Astrocyte (in vitro differentiated cells and primary cell): ENCODE measurements around the gene UBALD2. TPM values are rescaled to one million over a fixed set of nuclear protein-coding genes. Genes with fewer than 3 reads are reported as not detected.
"Not testable (repeated sequence)": the region's sequence is repeated elsewhere in the genome, so short reads cannot be mapped to it uniquely, and the experiment has no call there.

ENCODE experiments used
- DNase-seq: peaks from one replicate; pipeline ENCODE4 v3.0.0-alpha.2; 2010; ENCODE audit warnings: low read depth
- FAIRE-seq: peaks from 2 replicates; lab custom pipeline; 2011; peaks lifted over from hg19 to GRCh38; lab: Jason Lieb, UNC
- H2AFZ ChIP-seq: 2 replicates; pipeline ENCODE4 v1.6.0; 2012; ENCODE audit warnings: low read depth, low read length, inconsistent platforms
- H3K27ac ChIP-seq: 2 replicates; pipeline ENCODE4 v1.5.1; 2011; ENCODE audit warnings: low read depth, low read length, inconsistent platforms
- H3K27me3 ChIP-seq: 2 replicates; pipeline ENCODE4 v1.6.0; 2011; ENCODE audit warnings: low read length, inconsistent platforms; ENCODE audit not compliant: insufficient read depth
- H3K36me3 ChIP-seq: 2 replicates; pipeline ENCODE4 v1.5.1; 2011; ENCODE audit warnings: low read length, inconsistent platforms; ENCODE audit not compliant: insufficient read depth
- H3K4me1 ChIP-seq: 2 replicates; pipeline ENCODE4 v1.5.1; 2011; ENCODE audit warnings: low read length, inconsistent platforms; ENCODE audit not compliant: insufficient read depth
- H3K4me2 ChIP-seq: 2 replicates; pipeline ENCODE4 v1.6.0; 2012; ENCODE audit warnings: low read length, inconsistent platforms
- H3K4me3 ChIP-seq: 2 replicates; pipeline ENCODE4 v1.5.1; 2011; ENCODE audit warnings: low read depth, mild to moderate bottlenecking, low read length, inconsistent platforms; ENCODE audit not compliant: insufficient read depth
- H3K79me2 ChIP-seq: 2 replicates; pipeline ENCODE4 v1.6.0; 2012; ENCODE audit warnings: mild to moderate bottlenecking, low read length, inconsistent platforms; ENCODE audit not compliant: insufficient read depth
- H3K9ac ChIP-seq: 2 replicates; pipeline ENCODE4 v1.6.0; 2012; ENCODE audit warnings: mild to moderate bottlenecking, low read length, inconsistent platforms
- H3K9me3 ChIP-seq: 2 replicates; pipeline ENCODE4 v1.5.1; 2012; ENCODE audit warnings: low read depth, mild to moderate bottlenecking, low read length, inconsistent platforms; ENCODE audit not compliant: insufficient read depth
- H4K20me1 ChIP-seq: 2 replicates; pipeline ENCODE4 v1.6.0; 2012; ENCODE audit warnings: low read length, inconsistent platforms; ENCODE audit not compliant: insufficient read depth
- H3K27ac Mint-ChIP-seq: one replicate; pipeline ENCODE4 v1.8.0; 2021; ENCODE audit warnings: mild to moderate bottlenecking, mixed read lengths; ENCODE audit not compliant: unreplicated experiment
- H3K27me3 Mint-ChIP-seq: one replicate; pipeline ENCODE4 v1.8.0; 2021; ENCODE audit warnings: low read depth, mixed read lengths; ENCODE audit not compliant: unreplicated experiment
- H3K36me3 Mint-ChIP-seq: one replicate; pipeline ENCODE4 v1.8.0; 2021; ENCODE audit warnings: low read depth, mixed read lengths; ENCODE audit not compliant: unreplicated experiment
- H3K4me1 Mint-ChIP-seq: one replicate; pipeline ENCODE4 v1.8.0; 2021; ENCODE audit warnings: low read depth, mixed read lengths; ENCODE audit not compliant: unreplicated experiment
- H3K4me3 Mint-ChIP-seq: one replicate; pipeline ENCODE4 v1.8.0; 2021; ENCODE audit warnings: mild to moderate bottlenecking, moderate library complexity, mixed read lengths; ENCODE audit not compliant: unreplicated experiment
- H3K9me3 Mint-ChIP-seq: one replicate; pipeline ENCODE4 v1.8.0; 2021; ENCODE audit warnings: mild to moderate bottlenecking, mixed read lengths; ENCODE audit not compliant: unreplicated experiment
- EZH2 ChIP-seq: IDR thresholded peaks from 2 replicates; pipeline ENCODE4 v1.6.1; 2012; ENCODE audit warnings: mild to moderate bottlenecking, low read length, inconsistent platforms; ENCODE audit not compliant: insufficient read depth
- total RNA-seq: library from RNA; stranded (reverse); gene quantifications from 2 replicates; pipeline ENCODE4 v1.2.1, GENCODE V29; 2021
- TF ChIP-seq, protein P1 (sequence below): IDR thresholded peaks from 2 replicates; pipeline ENCODE4 v1.5.1; 2011; ENCODE audit warnings: low read depth, mild to moderate bottlenecking, inconsistent platforms, low read length, moderate library complexity; ENCODE audit not compliant: insufficient read depth

UBALD2 gene
- total RNA-seq, 1 donor from 2014 or later, result 32.8 TPM

DNA sequence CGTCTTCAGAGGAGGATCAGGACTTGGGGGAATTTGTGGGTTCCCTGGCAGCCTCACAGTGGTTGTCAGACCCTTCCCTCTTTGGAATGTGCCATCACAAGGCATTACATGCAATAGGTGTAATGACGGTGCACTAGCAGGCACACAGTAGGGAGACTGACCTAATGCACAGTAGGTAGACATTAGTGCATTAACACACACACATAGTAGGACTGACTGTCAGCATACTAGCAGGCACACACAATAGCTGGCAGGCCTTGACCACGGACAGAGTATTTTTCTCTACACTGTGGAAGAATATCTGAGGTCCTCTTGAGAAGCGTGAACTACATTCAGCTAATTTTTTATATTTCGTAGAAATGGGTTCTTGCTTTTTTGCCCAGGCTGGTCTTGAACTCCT is 10.9 kb upstream of the UBALD2 start:
- Mint-ChIP-seq H3K4me1 (peaks cover 17% of the 10 kb centered on the region), H3K4me3 (no peak overlapping the region), H3K27ac (no peak overlapping the region), H3K9me3 (no peaks in the 10 kb centered on the region), H3K27me3 (no peaks in the 10 kb centered on the region), H3K36me3 (no peaks in the 10 kb centered on the region)
- H3K79me2 ChIP-seq, result no peaks in the 10 kb centered on the region
- no peaks in the 10 kb centered on the region for H3K9me3 ChIP-seq
- no peak overlapping the region for H3K4me2 ChIP-seq
- TF ChIP-seq EZH2, result no peak
- TF ChIP-seq, protein P1, sequence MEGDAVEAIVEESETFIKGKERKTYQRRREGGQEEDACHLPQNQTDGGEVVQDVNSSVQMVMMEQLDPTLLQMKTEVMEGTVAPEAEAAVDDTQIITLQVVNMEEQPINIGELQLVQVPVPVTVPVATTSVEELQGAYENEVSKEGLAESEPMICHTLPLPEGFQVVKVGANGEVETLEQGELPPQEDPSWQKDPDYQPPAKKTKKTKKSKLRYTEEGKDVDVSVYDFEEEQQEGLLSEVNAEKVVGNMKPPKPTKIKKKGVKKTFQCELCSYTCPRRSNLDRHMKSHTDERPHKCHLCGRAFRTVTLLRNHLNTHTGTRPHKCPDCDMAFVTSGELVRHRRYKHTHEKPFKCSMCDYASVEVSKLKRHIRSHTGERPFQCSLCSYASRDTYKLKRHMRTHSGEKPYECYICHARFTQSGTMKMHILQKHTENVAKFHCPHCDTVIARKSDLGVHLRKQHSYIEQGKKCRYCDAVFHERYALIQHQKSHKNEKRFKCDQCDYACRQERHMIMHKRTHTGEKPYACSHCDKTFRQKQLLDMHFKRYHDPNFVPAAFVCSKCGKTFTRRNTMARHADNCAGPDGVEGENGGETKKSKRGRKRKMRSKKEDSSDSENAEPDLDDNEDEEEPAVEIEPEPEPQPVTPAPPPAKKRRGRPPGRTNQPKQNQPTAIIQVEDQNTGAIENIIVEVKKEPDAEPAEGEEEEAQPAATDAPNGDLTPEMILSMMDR, result no peak
- no peak overlapping the region for H2AFZ ChIP-seq
- H4K20me1 ChIP-seq, result no peaks in the 10 kb centered on the region
- no peak overlapping the region for H3K9ac ChIP-seq
- DNase-seq (no peak), FAIRE-seq (no peak)
- H3K4me1 ChIP-seq, result peaks cover 3% of the 10 kb centered on the region
- H3K27me3 ChIP-seq, result no peaks in the 10 kb centered on the region
- H3K36me3 ChIP-seq, result no peaks in the 10 kb centered on the region
- H3K27ac ChIP-seq, result no peak overlapping the region
- H3K4me3 ChIP-seq, result no peak overlapping the region

GRCh38 chr17:76255801-76256429 is 9.2 kb upstream of the UBALD2 start:
- Histone ChIP-seq H3K9me3 (no peaks in the 10 kb centered on the region), H3K9ac (no peak overlapping the region), H3K27ac (no peak overlapping the region), H4K20me1 (no peaks in the 10 kb centered on the region), H2AFZ (no peak overlapping the region), H3K36me3 (no peaks in the 10 kb centered on the region), H3K4me2 (no peak overlapping the region), H3K4me1 (peaks cover 5% of the 10 kb centered on the region), H3K27me3 (no peaks in the 10 kb centered on the region), H3K79me2 (no peaks in the 10 kb centered on the region), H3K4me3 (no peak overlapping the region)
- TF ChIP-seq, protein P1, result no peak
- no peak for TF ChIP-seq EZH2
- Mint-ChIP-seq H3K4me3 (no peak overlapping the region), H3K9me3 (no peaks in the 10 kb centered on the region), H3K27me3 (no peaks in the 10 kb centered on the region), H3K4me1 (peaks cover 16% of the 10 kb centered on the region), H3K27ac (no peak overlapping the region), H3K36me3 (no peaks in the 10 kb centered on the region)
- FAIRE-seq (no peak), DNase-seq (no peak)

GRCh38 chr17:76256430-76257050 is 8.6 kb upstream of the UBALD2 start:
- not testable (repeated sequence) for H3K27ac Mint-ChIP-seq, H3K4me2 ChIP-seq

More at GRCh38 chr17:76256430-76257050, 8.6 kb upstream of the UBALD2 start:
- not testable (repeated sequence) for H3K27me3 ChIP-seq, H3K79me2 ChIP-seq, H2AFZ ChIP-seq, H3K4me1 ChIP-seq, H3K9me3 Mint-ChIP-seq, H3K27me3 Mint-ChIP-seq, H3K9me3 ChIP-seq, H4K20me1 ChIP-seq, FAIRE-seq, H3K9ac ChIP-seq, H3K4me3 ChIP-seq, H3K27ac ChIP-seq, H3K4me3 Mint-ChIP-seq, DNase-seq, H3K36me3 Mint-ChIP-seq, H3K36me3 ChIP-seq
- peaks cover 13% of the 10 kb centered on the region for H3K4me1 Mint-ChIP-seq
